Sigmoid colon (tissue), 7 donors: ENCODE measurements around the gene NUDT16. TPM values are rescaled to one million over a fixed set of nuclear protein-coding genes. Genes with fewer than 3 reads are reported as not detected.

ENCODE experiments used
- DNase-seq: peaks from one replicate; pipeline ENCODE4 v3.0.0-alpha.2; 2019
- H3K27ac ChIP-seq, 4 donors: fragments of 200-600 bp; sonication (generic); one replicate each; pipeline ENCODE4 v1.5.1; 2016 to 2019; ENCODE audit warnings: mild to moderate bottlenecking in 1 of 4
- H3K27me3 ChIP-seq, 3 donors: fragments of 200-600 bp; sonication (generic); one replicate each; pipeline ENCODE4 v1.5.1; 2019; ENCODE audit warnings: mild to moderate bottlenecking in 1 of 3
- H3K36me3 ChIP-seq, 4 donors: fragments of 200-600 bp; sonication (generic); one replicate each; pipeline ENCODE4 v1.5.1; 2016 to 2019
- H3K4me1 ChIP-seq, 4 donors: fragments of 200-600 bp; sonication (generic); one replicate each; pipeline ENCODE4 v1.5.1; 2017 to 2019
- H3K4me3 ChIP-seq, 4 donors: fragments of 200-600 bp; sonication (generic); one replicate each; pipeline ENCODE4 v1.5.1; 2017 to 2019; ENCODE audit warnings: mild to moderate bottlenecking in 2 of 4, moderate library complexity in 1 of 4
- H3K9me3 ChIP-seq, 4 donors: fragments of 200-600 bp in 3 of 4; sonication (generic) in 3 of 4; one replicate each; pipeline versions ENCODE4 v1.5.1 to v1.6.1; 2013 to 2019
- EP300 ChIP-seq, 4 donors: sonication (generic); formaldehyde crosslinking; IDR thresholded peaks; one replicate each; pipeline ENCODE4 v1.6.1; 2017; ENCODE audit warnings: antibody characterized with exemption in 4 of 4
- POLR2A ChIP-seq, 2 donors: fragments of 450-650 bp; IDR thresholded peaks; one replicate each; pipeline ENCODE4 v1.6.1; 2016; ENCODE audit warnings: antibody characterized with exemption in 2 of 2, mild to moderate bottlenecking in 2 of 2, moderate library complexity in 2 of 2
- POLR2AphosphoS5 ChIP-seq, 4 donors: sonication (generic); formaldehyde crosslinking; IDR thresholded peaks; one replicate each; pipeline ENCODE4 v1.6.1; 2017; ENCODE audit warnings: antibody characterized with exemption in 4 of 4
- WGBS, 2 donors: extraction: QIAGEN DNeasy Blood & Tissue Kit; methylation state at CpG; one replicate each; pipeline ENCODE4 v1.1.7; 2013; 5-methylcytosine and 5-hydroxymethylcytosine counted together
- intact Hi-C: fragments of 100-400 bp; cut with DNase I; formaldehyde crosslinking; loops from one replicate; pipeline ENCODE4 v1.15.1; 2023
- polyA plus RNA-seq, 3 donors: library from polyadenylated mRNA; stranded (reverse); fragments of 200-250 nt; gene quantifications; one replicate each; pipeline ENCODE4 v1.2.3, GENCODE V29; 2013
- total RNA-seq, 4 donors: library from RNA; depleted of rRNA; stranded (reverse); fragments of >200 nt; gene quantifications; one replicate each; pipeline ENCODE4 v1.1.0, GENCODE V29; 2016
- TF ChIP-seq, protein P1 (sequence below), 4 experiments: fragments of 450-650 bp in 3 of 4; fragments of 200-600 bp in 1 of 4; IDR thresholded peaks; one replicate each; pipeline ENCODE4 v1.5.1; 2016 to 2019; ENCODE audit warnings: antibody characterized with exemption in 4 of 4, mild to moderate bottlenecking in 3 of 4, moderate library complexity in 2 of 4
- donor health status: healthy with polysubstance abuse.
- donor health status: Bipolar disorder and iron deficiency.
- donor health status: healthy.

NUDT16 gene
- total and polyA plus RNA-seq, 7 donors = 17.6 to 36.2 (median 26.0) TPM

GRCh38 chr3:131349454-131349853, 32.1 kb upstream of the NUDT16 start:
- H3K9me3 ChIP-seq = no peaks in the 10 kb centered on the region
- DNase-seq = no peak
- WGBS, 2 donors = 90 to 94% methylated on average over 5 of the region's 5 CpGs
- TF ChIP-seq POLR2A (IDR thresholded peaks at IDR 0.05) (no peak), POLR2AphosphoS5 (IDR thresholded peaks at IDR 0.05) (no peak), EP300 (IDR thresholded peaks at IDR 0.05) (no peak)
- TF ChIP-seq, protein P1, sequence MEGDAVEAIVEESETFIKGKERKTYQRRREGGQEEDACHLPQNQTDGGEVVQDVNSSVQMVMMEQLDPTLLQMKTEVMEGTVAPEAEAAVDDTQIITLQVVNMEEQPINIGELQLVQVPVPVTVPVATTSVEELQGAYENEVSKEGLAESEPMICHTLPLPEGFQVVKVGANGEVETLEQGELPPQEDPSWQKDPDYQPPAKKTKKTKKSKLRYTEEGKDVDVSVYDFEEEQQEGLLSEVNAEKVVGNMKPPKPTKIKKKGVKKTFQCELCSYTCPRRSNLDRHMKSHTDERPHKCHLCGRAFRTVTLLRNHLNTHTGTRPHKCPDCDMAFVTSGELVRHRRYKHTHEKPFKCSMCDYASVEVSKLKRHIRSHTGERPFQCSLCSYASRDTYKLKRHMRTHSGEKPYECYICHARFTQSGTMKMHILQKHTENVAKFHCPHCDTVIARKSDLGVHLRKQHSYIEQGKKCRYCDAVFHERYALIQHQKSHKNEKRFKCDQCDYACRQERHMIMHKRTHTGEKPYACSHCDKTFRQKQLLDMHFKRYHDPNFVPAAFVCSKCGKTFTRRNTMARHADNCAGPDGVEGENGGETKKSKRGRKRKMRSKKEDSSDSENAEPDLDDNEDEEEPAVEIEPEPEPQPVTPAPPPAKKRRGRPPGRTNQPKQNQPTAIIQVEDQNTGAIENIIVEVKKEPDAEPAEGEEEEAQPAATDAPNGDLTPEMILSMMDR (IDR thresholded peaks at IDR 0.05) = no peak
- intact Hi-C loops = no loop called here
- no peaks in the 10 kb centered on the region for H3K36me3 ChIP-seq
- no peak overlapping the region for H3K4me3 ChIP-seq
- H3K27ac ChIP-seq = no peak overlapping the region
- H3K4me1 ChIP-seq = no peaks in the 10 kb centered on the region
- no peaks in the 10 kb centered on the region for H3K27me3 ChIP-seq

- Histone ChIP-seq H3K4me3 (no peak overlapping the region), H3K36me3 (no peaks in the 10 kb centered on the region), H3K27ac (no peak overlapping the region), H3K9me3 (no peaks in the 10 kb centered on the region), H3K27me3 (no peaks in the 10 kb centered on the region), H3K4me1 (no peaks in the 10 kb centered on the region)
- no peak for TF ChIP-seq POLR2AphosphoS5 (IDR thresholded peaks at IDR 0.05)
- no peak for TF ChIP-seq POLR2A (IDR thresholded peaks at IDR 0.05)
- no peak for TF ChIP-seq EP300 (IDR thresholded peaks at IDR 0.05)
- TF ChIP-seq, protein P1 (IDR thresholded peaks at IDR 0.05) = no peak
- intact Hi-C loops = no loop called here
- 94 to 96% methylated on average over 4 of the region's 4 CpGs for WGBS, 2 donors
- no peak for DNase-seq
These were observed 31.6 kb upstream of the NUDT16 start for GRCh38 chr3:131349946-131350347.

DNA sequence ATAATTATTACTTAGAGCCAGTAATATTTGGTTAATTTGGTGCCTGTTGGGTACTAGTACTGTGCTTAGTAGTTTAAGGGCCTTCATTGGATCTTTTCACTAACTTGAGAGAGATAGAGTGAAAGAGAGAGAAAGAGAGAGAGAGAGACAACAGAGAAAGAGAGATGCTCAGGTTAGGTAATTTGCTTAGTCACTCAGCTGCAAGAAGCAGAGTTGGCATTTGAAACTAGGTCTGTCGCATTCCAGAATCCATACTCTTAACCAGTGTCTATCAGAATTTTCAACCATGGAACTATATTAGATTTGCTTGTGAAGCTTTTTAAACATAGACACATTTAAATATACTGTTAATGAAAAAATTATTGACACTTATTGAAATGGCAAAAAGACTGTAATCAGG, 31.1 kb upstream of the NUDT16 start:
- H3K27ac ChIP-seq = no peak overlapping the region
- H3K4me1 ChIP-seq = no peaks in the 10 kb centered on the region
- intact Hi-C loops = no loop called here
- no peaks in the 10 kb centered on the region for H3K36me3 ChIP-seq
- no peaks in the 10 kb centered on the region for H3K27me3 ChIP-seq
- TF ChIP-seq POLR2AphosphoS5 (IDR thresholded peaks at IDR 0.05) (no peak), EP300 (IDR thresholded peaks at IDR 0.05) (no peak), POLR2A (IDR thresholded peaks at IDR 0.05) (no peak)
- TF ChIP-seq, protein P1 (IDR thresholded peaks at IDR 0.05) = no peak
- no peak for DNase-seq
- no peaks in the 10 kb centered on the region for H3K9me3 ChIP-seq
- 98 to 100% methylated on average over 1 of the region's 1 CpG for WGBS, 2 donors
- no peak overlapping the region for H3K4me3 ChIP-seq

- Histone ChIP-seq H3K4me3 (no peak overlapping the region), H3K36me3 (no peaks in the 10 kb centered on the region), H3K4me1 (no peaks in the 10 kb centered on the region), H3K27me3 (no peaks in the 10 kb centered on the region), H3K9me3 (no peaks in the 10 kb centered on the region), H3K27ac (no peak overlapping the region)
- DNase-seq = no peak
- 66 to 70% methylated on average over 2 of the region's 2 CpGs for WGBS, 2 donors
- TF ChIP-seq POLR2AphosphoS5 (IDR thresholded peaks at IDR 0.05) (no peak), EP300 (IDR thresholded peaks at IDR 0.05) (no peak), POLR2A (IDR thresholded peaks at IDR 0.05) (no peak)
- TF ChIP-seq, protein P1 (IDR thresholded peaks at IDR 0.05) = no peak
- intact Hi-C loops = no loop called here
These were observed 28.3 kb upstream of the NUDT16 start for GRCh38 chr3:131353016-131353877.
